OCI-LY1 (cell line): ENCODE results near the gene ADAMTS20.

Source experiments
- CTCF ChIP-seq: fragments of 200-600 bp; sonication (generic), shearing (Covaris generic); IDR thresholded peaks from 2 replicates; pipeline ENCODE4 v1.5.1; 2017; ENCODE audit warnings: mild to moderate bottlenecking, antibody characterized with exemption, low read length, moderate library complexity, mixed read lengths
- EZH2 ChIP-seq: fragments of 200-600 bp; sonication (generic), shearing (Covaris generic); IDR thresholded peaks from 2 replicates; pipeline ENCODE4 v1.8.0; 2017; ENCODE audit warnings: borderline replicate concordance, mixed run types, mild to moderate bottlenecking, antibody characterized with exemption, low read length, moderate library complexity, mixed read lengths

DNA sequence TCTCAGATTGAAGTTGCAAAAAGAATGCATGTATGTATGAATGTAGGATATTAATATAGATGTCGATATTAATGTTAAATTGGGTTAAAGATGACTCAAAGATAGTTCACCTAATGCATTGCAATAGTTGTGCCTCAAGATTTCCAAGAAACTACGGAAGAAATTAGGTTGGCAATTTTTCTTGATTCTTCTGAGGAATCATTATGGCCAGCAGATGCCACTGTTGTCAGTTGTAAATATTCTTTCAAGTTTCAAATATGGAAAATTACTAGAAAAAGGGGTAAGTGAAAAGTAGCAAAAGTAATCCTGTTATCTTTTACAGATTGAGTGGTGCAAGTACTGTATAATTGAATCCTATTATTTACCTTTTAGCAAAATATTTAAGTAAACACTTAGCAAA is 202.1 kb downstream of the ADAMTS20 start:
- TF ChIP-seq CTCF (peak; percentile 12; the same call in 1 of the 2 replicates), EZH2 (no peak)
